NCI-H526 treated with DMSO at 0.1 percent for 48 hours (cell line): ENCODE results near the gene STXBP4.

Source experiments
- DNase-seq: peaks from one replicate; lab custom pipeline; 2025; lab: John Stamatoyannopoulos, UW

STXBP4 gene

GRCh38 chr17:54968262-54968987 is at the start of gene STXBP4, which contains the start of gene COX11:
STXBP4 (plus strand) TSS chr17:54968765; CDS start chr17:54986220, 17,455 bp downstream.
COX11 (minus strand) TSS chr17:54968654; CDS start chr17:54968646, 8 bp downstream.
- DNase-seq, result peak; percentile 91

- DNase-seq, result no peak
These were observed 49.1 kb upstream of the STXBP4 start for GRCh38 chr17:54919425-54919824.

GRCh38 chr17:54920819-54921218 is 47.7 kb upstream of the STXBP4 start:
- no peak for DNase-seq

- DNase-seq, result no peak
These were observed 44.2 kb upstream of the STXBP4 start for GRCh38 chr17:54924405-54924804.

GRCh38 chr17:54927525-54927924 is 41.0 kb upstream of the STXBP4 start:
- DNase-seq, result no peak

GRCh38 chr17:54932711-54933110 is 35.9 kb upstream of the STXBP4 start:
- DNase-seq, result no peak

GRCh38 chr17:54933921-54934320 is 34.6 kb upstream of the STXBP4 start:
- DNase-seq, result no peak

- DNase-seq, result no peak
These were observed 33.1 kb upstream of the STXBP4 start for GRCh38 chr17:54935471-54935870.

- DNase-seq, result no peak
These were observed 31.5 kb upstream of the STXBP4 start for GRCh38 chr17:54937018-54937417.

GRCh38 chr17:54937426-54937825 is 31.1 kb upstream of the STXBP4 start:
- no peak for DNase-seq

- no peak for DNase-seq
These were observed 27.3 kb upstream of the STXBP4 start for GRCh38 chr17:54941285-54941684.

GRCh38 chr17:54944796-54945195 is 23.8 kb upstream of the STXBP4 start:
- no peak for DNase-seq

GRCh38 chr17:54945231-54945630 is 23.3 kb upstream of the STXBP4 start:
- no peak for DNase-seq

- DNase-seq, result no peak
These were observed 22.9 kb upstream of the STXBP4 start for GRCh38 chr17:54945671-54946070.

GRCh38 chr17:54947396-54947795 is 21.2 kb upstream of the STXBP4 start:
- no peak for DNase-seq

- no peak for DNase-seq
These were observed 20.2 kb upstream of the STXBP4 start for GRCh38 chr17:54948380-54948779.

GRCh38 chr17:54950116-54950515 is 18.4 kb upstream of the STXBP4 start:
- no peak for DNase-seq

- DNase-seq, result no peak
These were observed 17.3 kb upstream of the STXBP4 start for GRCh38 chr17:54951286-54951685.

GRCh38 chr17:54956791-54957190 is 11.8 kb upstream of the STXBP4 start:
- peak; percentile 44 for DNase-seq

GRCh38 chr17:54967621-54968261 is 824 bp upstream of the STXBP4 start:
- DNase-seq, result peak; percentile 64

- no peak for DNase-seq
These were observed 395 bp downstream of the STXBP4 start for GRCh38 chr17:54968988-54969332.

- DNase-seq, result no peak
These were observed 1.4 kb downstream of the STXBP4 start for GRCh38 chr17:54969658-54970572.

GRCh38 chr17:54971147-54971546 is 2.6 kb downstream of the STXBP4 start:
- DNase-seq, result no peak
